HEK293 (cell line): Measurements from ENCODE around the gene FIBCD1.

Source experiments
- BCL11B ChIP-seq: fragments of 450-650 bp; formaldehyde crosslinking; IDR thresholded peaks from 2 replicates; pipeline ENCODE4 v1.5.1; 2016; ENCODE audit warnings: low read depth, missing biosample characterization, missing genetic modification characterization
- GFI1B ChIP-seq: fragments of 450-650 bp; formaldehyde crosslinking; IDR thresholded peaks from 2 replicates; pipeline ENCODE4 v1.5.1; 2016; ENCODE audit warnings: missing biosample characterization, missing genetic modification characterization
- KLF1 ChIP-seq: fragments of 450-650 bp; formaldehyde crosslinking; IDR thresholded peaks from 2 replicates; pipeline ENCODE4 v1.5.1; 2016; ENCODE audit warnings: missing biosample characterization, missing genetic modification characterization
- KLF10 ChIP-seq: fragments of 450-650 bp; IDR thresholded peaks from 2 replicates; pipeline ENCODE4 v1.5.1; 2018; ENCODE audit warnings: missing biosample characterization, mild to moderate bottlenecking, missing genetic modification characterization
- MYNN ChIP-seq: fragments of 450-650 bp; formaldehyde crosslinking; IDR thresholded peaks from 2 replicates; pipeline ENCODE4 v1.5.1; 2016; ENCODE audit warnings: missing biosample characterization, missing genetic modification characterization, borderline replicate concordance
- OSR2 ChIP-seq: fragments of 450-650 bp; formaldehyde crosslinking; IDR thresholded peaks from 2 replicates; pipeline ENCODE4 v1.5.1; 2016; ENCODE audit warnings: missing biosample characterization, missing genetic modification characterization
- PRDM6 ChIP-seq: fragments of 450-650 bp; formaldehyde crosslinking; IDR thresholded peaks from 2 replicates; pipeline ENCODE4 v1.5.1; 2017; ENCODE audit warnings: missing biosample characterization, missing genetic modification characterization
- TCF7L2 ChIP-seq: IDR thresholded peaks from 2 replicates; pipeline ENCODE4 v1.6.1; 2011; ENCODE audit warnings: low read depth, mild to moderate bottlenecking, inconsistent platforms, low read length, moderate library complexity, borderline replicate concordance
- TRIM28 ChIP-seq: IDR thresholded peaks from 2 replicates; pipeline ENCODE4 v1.6.1; 2011; ENCODE audit warnings: low read length, control low read depth, borderline replicate concordance
- ZBTB49 ChIP-seq: fragments of 450-650 bp; formaldehyde crosslinking; IDR thresholded peaks from 2 replicates; pipeline ENCODE4 v1.5.1; 2016; ENCODE audit warnings: missing biosample characterization, missing genetic modification characterization, low read depth
- ZBTB6 ChIP-seq: fragments of 450-650 bp; formaldehyde crosslinking; IDR thresholded peaks from 2 replicates; pipeline ENCODE4 v1.5.1; 2017; ENCODE audit warnings: missing biosample characterization, missing genetic modification characterization
- ZEB2 ChIP-seq: fragments of 450-650 bp; formaldehyde crosslinking; IDR thresholded peaks from 2 replicates; pipeline ENCODE4 v1.5.1; 2016; ENCODE audit warnings: missing biosample characterization, missing genetic modification characterization
- ZFHX2 ChIP-seq: fragments of 450-650 bp; formaldehyde crosslinking; conservative IDR thresholded peaks from 2 replicates; pipeline ENCODE4 v1.5.1; 2016; ENCODE audit warnings: missing biosample characterization, missing genetic modification characterization
- ZIC2 ChIP-seq: fragments of 450-650 bp; formaldehyde crosslinking; IDR thresholded peaks from 2 replicates; pipeline ENCODE4 v1.5.1; 2016; ENCODE audit warnings: missing biosample characterization, missing genetic modification characterization
- ZNF174 ChIP-seq: fragments of 450-650 bp; formaldehyde crosslinking; IDR thresholded peaks from 2 replicates; pipeline ENCODE4 v1.5.0; 2017; ENCODE audit warnings: missing biosample characterization, mild to moderate bottlenecking, missing genetic modification characterization
- ZNF202 ChIP-seq: fragments of 450-650 bp; formaldehyde crosslinking; IDR thresholded peaks from 2 replicates; pipeline ENCODE4 v1.5.1; 2016; ENCODE audit warnings: missing biosample characterization, missing genetic modification characterization, borderline replicate concordance
- ZNF214 ChIP-seq: fragments of 450-650 bp; formaldehyde crosslinking; IDR thresholded peaks from 2 replicates; pipeline ENCODE4 v1.5.1; 2017; ENCODE audit warnings: missing biosample characterization, mild to moderate bottlenecking, missing genetic modification characterization, borderline replicate concordance
- ZNF324 ChIP-seq: fragments of 450-650 bp; formaldehyde crosslinking; IDR thresholded peaks from 2 replicates; pipeline ENCODE4 v1.5.1; 2016; ENCODE audit warnings: missing biosample characterization, missing genetic modification characterization
- ZNF341 ChIP-seq: fragments of 450-650 bp; formaldehyde crosslinking; IDR thresholded peaks from 2 replicates; pipeline ENCODE4; 2016; ENCODE audit warnings: low read depth, missing biosample characterization, missing genetic modification characterization
- ZNF350 ChIP-seq: fragments of 450-650 bp; formaldehyde crosslinking; IDR thresholded peaks from 2 replicates; pipeline ENCODE4 v1.5.0; 2017; ENCODE audit warnings: missing biosample characterization, mild to moderate bottlenecking, missing genetic modification characterization
- ZNF37A ChIP-seq: fragments of 450-650 bp; IDR thresholded peaks from 2 replicates; pipeline ENCODE4 v1.5.1; 2018; ENCODE audit warnings: missing biosample characterization, missing genetic modification characterization
- ZNF391 ChIP-seq: fragments of 450-650 bp; formaldehyde crosslinking; IDR thresholded peaks from 2 replicates; pipeline ENCODE4 v1.5.1; 2016; ENCODE audit warnings: low read depth, missing biosample characterization, missing genetic modification characterization, borderline replicate concordance
- ZNF404 ChIP-seq: fragments of 450-650 bp; formaldehyde crosslinking; IDR thresholded peaks from 2 replicates; pipeline ENCODE4 v1.5.1; 2017; ENCODE audit warnings: missing biosample characterization, missing genetic modification characterization
- ZNF433 ChIP-seq: fragments of 450-650 bp; formaldehyde crosslinking; IDR thresholded peaks from 2 replicates; pipeline ENCODE4 v1.5.1; 2016; ENCODE audit warnings: missing biosample characterization, missing genetic modification characterization, low read depth
- ZNF654 ChIP-seq: fragments of 450-650 bp; formaldehyde crosslinking; IDR thresholded peaks from 2 replicates; pipeline ENCODE4 v1.5.1; 2016; ENCODE audit warnings: low read depth, missing biosample characterization, missing genetic modification characterization
- ZNF76 ChIP-seq: fragments of 450-650 bp; formaldehyde crosslinking; IDR thresholded peaks from 2 replicates; pipeline ENCODE4; 2016; ENCODE audit warnings: low read depth, missing biosample characterization, missing genetic modification characterization, borderline replicate concordance
- ZNF768 ChIP-seq: fragments of 450-650 bp; formaldehyde crosslinking; IDR thresholded peaks from 2 replicates; pipeline ENCODE4 v1.5.1; 2018; ENCODE audit warnings: missing biosample characterization, mild to moderate bottlenecking, missing genetic modification characterization
- ZNF837 ChIP-seq: fragments of 450-650 bp; formaldehyde crosslinking; IDR thresholded peaks from 2 replicates; pipeline ENCODE4 v1.5.1; 2016; ENCODE audit warnings: missing biosample characterization, missing genetic modification characterization
- ZNF843 ChIP-seq: fragments of 450-650 bp; formaldehyde crosslinking; IDR thresholded peaks from 2 replicates; pipeline ENCODE4 v1.5.1; 2016; ENCODE audit warnings: missing biosample characterization, missing genetic modification characterization
- TF ChIP-seq, protein P1 (sequence below): fragments of 450-650 bp; formaldehyde crosslinking; IDR thresholded peaks from 2 replicates; pipeline ENCODE4 v1.5.1; 2016; ENCODE audit warnings: missing biosample characterization, missing genetic modification characterization
- TF ChIP-seq, protein P2 (sequence below): fragments of 450-650 bp; formaldehyde crosslinking; IDR thresholded peaks from 2 replicates; pipeline ENCODE4 v1.5.1; 2016; ENCODE audit warnings: missing biosample characterization, missing genetic modification characterization
- TF ChIP-seq, protein P3 (sequence below): fragments of 450-650 bp; formaldehyde crosslinking; IDR thresholded peaks from 2 replicates; pipeline ENCODE4 v1.5.1; 2016; ENCODE audit warnings: missing biosample characterization, missing genetic modification characterization

Gene FIBCD1

DNA sequence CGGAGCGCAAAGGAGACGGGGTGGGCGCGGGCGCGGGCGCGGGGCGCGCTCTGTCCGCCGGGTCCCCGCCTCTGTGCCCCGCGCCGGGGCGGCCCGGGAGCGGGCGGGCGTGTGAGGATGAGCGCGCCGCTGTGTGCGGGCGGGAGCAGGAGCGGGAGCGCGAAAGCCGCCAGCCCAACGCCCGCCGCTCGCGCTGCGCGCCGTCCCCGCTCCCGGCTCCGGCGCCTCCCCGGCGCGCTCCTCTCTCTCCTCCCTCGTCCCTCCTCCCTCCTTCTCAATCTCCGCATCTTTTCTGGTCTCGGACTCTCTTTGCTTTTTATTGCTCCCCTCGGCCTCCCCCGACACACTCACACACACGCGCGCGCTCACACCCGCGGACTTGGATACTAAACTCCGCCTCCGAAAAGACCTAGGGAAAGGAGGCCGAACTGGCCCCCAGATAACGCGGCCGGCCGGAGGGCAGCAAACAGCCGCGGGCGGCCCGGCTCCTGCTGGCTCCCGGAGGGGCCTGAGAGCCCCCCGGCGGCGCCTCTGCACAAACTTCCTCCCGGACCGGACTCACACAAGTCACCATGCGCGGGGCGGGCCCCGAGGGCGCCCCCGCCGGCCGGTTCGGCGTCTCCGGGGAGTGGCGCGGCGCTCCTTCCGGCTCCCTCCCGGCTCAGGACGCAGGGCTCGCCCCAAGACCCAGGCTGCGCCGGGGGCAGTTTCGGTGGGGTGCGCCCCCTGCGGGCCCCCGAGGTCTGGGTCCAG lies at the start of gene FIBCD1 (continued):
- TF ChIP-seq ZNF214 (no peak), KLF10 (no peak), ZFHX2 (no peak), ZNF350 (tag by site-specific recombination) (no peak), ZNF843 (tag by site-specific recombination) (no peak), ZNF174 (tag by site-specific recombination) (no peak), TRIM28 (no peak), ZBTB6 (peak; percentile 73), ZNF37A (tag by site-specific recombination) (no peak), ZNF341 (tag by site-specific recombination) (no peak), ZIC2 (tag by site-specific recombination) (peak; percentile 88), ZEB2 (tag by site-specific recombination) (peak; percentile 73; the same call in 1 of the 2 replicates), PRDM6 (tag by site-specific recombination) (no peak), ZNF654 (tag by site-specific recombination) (no peak), ZNF837 (tag by site-specific recombination) (no peak), KLF1 (tag by site-specific recombination) (peak; percentile 16; the same call in 1 of the 2 replicates), TCF7L2 (no peak), ZNF76 (no peak), OSR2 (tag by site-specific recombination) (no peak), BCL11B (tag by site-specific recombination) (peak; percentile 58; the same call in 1 of the 2 replicates), ZNF768 (tag by site-specific recombination) (no peak), ZBTB49 (no peak), ZNF391 (no peak), ZNF404 (tag by site-specific recombination) (no peak), ZNF433 (tag by site-specific recombination) (no peak), MYNN (tag by site-specific recombination) (no peak), ZNF324 (tag by site-specific recombination) (no peak), ZNF202 (no peak), GFI1B (no peak)
- TF ChIP-seq, protein P1, sequence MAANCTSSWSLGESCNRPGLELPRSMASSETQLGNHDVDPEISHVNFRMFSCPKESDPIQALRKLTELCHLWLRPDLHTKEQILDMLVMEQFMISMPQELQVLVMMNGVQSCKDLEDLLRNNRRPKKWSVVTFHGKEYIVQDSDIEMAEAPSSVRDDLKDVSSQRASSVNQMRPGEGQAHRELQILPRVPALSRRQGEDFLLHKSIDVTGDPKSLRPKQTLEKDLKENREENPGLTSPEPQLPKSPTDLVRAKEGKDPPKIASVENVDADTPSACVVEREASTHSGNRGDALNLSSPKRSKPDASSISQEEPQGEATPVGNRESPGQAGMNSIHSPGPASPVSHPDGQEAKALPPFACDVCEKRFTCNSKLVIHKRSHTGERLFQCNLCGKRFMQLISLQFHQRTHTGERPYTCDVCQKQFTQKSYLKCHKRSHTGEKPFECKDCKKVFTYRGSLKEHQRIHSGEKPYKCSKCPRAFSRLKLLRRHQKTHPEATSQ (tag by site-specific recombination), result no peak
- TF ChIP-seq, protein P2, sequence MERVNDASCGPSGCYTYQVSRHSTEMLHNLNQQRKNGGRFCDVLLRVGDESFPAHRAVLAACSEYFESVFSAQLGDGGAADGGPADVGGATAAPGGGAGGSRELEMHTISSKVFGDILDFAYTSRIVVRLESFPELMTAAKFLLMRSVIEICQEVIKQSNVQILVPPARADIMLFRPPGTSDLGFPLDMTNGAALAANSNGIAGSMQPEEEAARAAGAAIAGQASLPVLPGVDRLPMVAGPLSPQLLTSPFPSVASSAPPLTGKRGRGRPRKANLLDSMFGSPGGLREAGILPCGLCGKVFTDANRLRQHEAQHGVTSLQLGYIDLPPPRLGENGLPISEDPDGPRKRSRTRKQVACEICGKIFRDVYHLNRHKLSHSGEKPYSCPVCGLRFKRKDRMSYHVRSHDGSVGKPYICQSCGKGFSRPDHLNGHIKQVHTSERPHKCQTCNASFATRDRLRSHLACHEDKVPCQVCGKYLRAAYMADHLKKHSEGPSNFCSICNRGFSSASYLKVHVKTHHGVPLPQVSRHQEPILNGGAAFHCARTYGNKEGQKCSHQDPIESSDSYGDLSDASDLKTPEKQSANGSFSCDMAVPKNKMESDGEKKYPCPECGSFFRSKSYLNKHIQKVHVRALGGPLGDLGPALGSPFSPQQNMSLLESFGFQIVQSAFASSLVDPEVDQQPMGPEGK (tag by site-specific recombination), result peak; percentile 88
- TF ChIP-seq, protein P3, sequence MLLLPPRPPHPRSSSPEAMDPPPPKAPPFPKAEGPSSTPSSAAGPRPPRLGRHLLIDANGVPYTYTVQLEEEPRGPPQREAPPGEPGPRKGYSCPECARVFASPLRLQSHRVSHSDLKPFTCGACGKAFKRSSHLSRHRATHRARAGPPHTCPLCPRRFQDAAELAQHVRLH (tag by site-specific recombination), result no peak
